ENCODE results near the gene ARPC2. TPM values are rescaled to one million over a fixed set of nuclear protein-coding genes. Genes with fewer than 3 reads are reported as not detected.

Gene ARPC2
- total and polyA plus RNA-seq, 2 of the 13 experiments (the other 11 are each of a cell fraction or from before 2014, with no cell fraction given) = 168 to 303 TPM

GRCh38 chr2:218301176-218301819 is 84.3 kb downstream of the ARPC2 start (continued):
- TF ChIP-seq CREB1 (IDR thresholded peaks at IDR 0.05) = no peak
- peak; percentile 64 for TF ChIP-seq CREB1 (CRISPR knock-in tag; IDR thresholded peaks at IDR 0.05)
- no peak for TF ChIP-seq ZNF326 (CRISPR knock-in tag; IDR thresholded peaks at IDR 0.05; ENCODE audit: borderline replicate concordance)
- no peak for TF ChIP-seq GZF1 (CRISPR knock-in tag; IDR thresholded peaks at IDR 0.05)
- peak; percentile 76 for TF ChIP-seq JARID2 (CRISPR knock-in tag; IDR thresholded peaks at IDR 0.05; ENCODE audit: insufficient replicate concordance)
- TF ChIP-seq ZNF607 (CRISPR knock-in tag; IDR thresholded peaks at IDR 0.05; ENCODE audit: borderline replicate concordance) = 0 out of 2 replicates have a peak, but pooled peaks have one; percentile 37
- peak; percentile 82; the same call in 1 of the 2 replicates for TF ChIP-seq ZBTB25 (CRISPR knock-in tag; IDR thresholded peaks at IDR 0.05)
- no peak for TF ChIP-seq JUND (CRISPR knock-in tag; IDR thresholded peaks at IDR 0.05)
- TF ChIP-seq ZNF670 (CRISPR knock-in tag; IDR thresholded peaks at IDR 0.05; ENCODE audit: borderline replicate concordance) = peak; percentile 45
- TF ChIP-seq KMT2B (CRISPR knock-in tag; IDR thresholded peaks at IDR 0.05) = peak; percentile 62; the same call in 1 of the 2 replicates
- no peak for TF ChIP-seq GRHL1 (CRISPR knock-in tag; conservative IDR thresholded peaks at IDR 0.05)
- 0 out of 2 replicates have a peak, but pooled peaks have one; percentile 45 for TF ChIP-seq ZBTB4 (CRISPR knock-in tag; IDR thresholded peaks at IDR 0.05; ENCODE audit: borderline replicate concordance)
- TF ChIP-seq ATF7-NPFF (CRISPR knock-in tag; IDR thresholded peaks at IDR 0.05; ENCODE audit: low read depth) = 0 out of 2 replicates have a peak, but pooled peaks have one; percentile 60
- TF ChIP-seq FOXP1 (IDR thresholded peaks at IDR 0.05) = no peak
- TF ChIP-seq FOXP1 (CRISPR knock-in tag; IDR thresholded peaks at IDR 0.05) = no peak
- no peak for TF ChIP-seq MAFG (CRISPR knock-in tag; IDR thresholded peaks at IDR 0.05)
- no peak for TF ChIP-seq ZHX2 (IDR thresholded peaks at IDR 0.05; ENCODE audit: low read depth)
- TF ChIP-seq ZHX2 (CRISPR knock-in tag; IDR thresholded peaks at IDR 0.05; ENCODE audit: borderline replicate concordance) = no peak
